GM06990 (cell line): ENCODE data around the gene PLK5.

Source experiments
- DNase-seq: peaks from one replicate; pipeline ENCODE4 v3.0.0-alpha.2; 2011; ENCODE audit not compliant: insufficient read length; ENCODE audit errors: extremely low read depth
- H3K27me3 ChIP-seq: replicated peaks from 2 replicates; pipeline ENCODE4 v1.6.0; 2011; ENCODE audit warnings: low read length; ENCODE audit not compliant: control insufficient read depth, insufficient read depth
- H3K36me3 ChIP-seq: 2 replicates; pipeline ENCODE4 v1.5.1; 2011; ENCODE audit warnings: low read length; ENCODE audit not compliant: control insufficient read depth, insufficient read depth
- H3K4me3 ChIP-seq: replicated peaks from 2 replicates; pipeline ENCODE4 v1.5.1; 2011; ENCODE audit warnings: low read depth, mild to moderate bottlenecking, control low read depth, low read length
- TF ChIP-seq, protein P1 (sequence below): IDR thresholded peaks from 2 replicates; pipeline ENCODE4 v1.5.1; 2011; ENCODE audit warnings: low read length, control low read depth, mild to moderate bottlenecking, inconsistent platforms; ENCODE audit not compliant: insufficient read depth, poor library complexity, severe bottlenecking

PLK5 gene

DNA sequence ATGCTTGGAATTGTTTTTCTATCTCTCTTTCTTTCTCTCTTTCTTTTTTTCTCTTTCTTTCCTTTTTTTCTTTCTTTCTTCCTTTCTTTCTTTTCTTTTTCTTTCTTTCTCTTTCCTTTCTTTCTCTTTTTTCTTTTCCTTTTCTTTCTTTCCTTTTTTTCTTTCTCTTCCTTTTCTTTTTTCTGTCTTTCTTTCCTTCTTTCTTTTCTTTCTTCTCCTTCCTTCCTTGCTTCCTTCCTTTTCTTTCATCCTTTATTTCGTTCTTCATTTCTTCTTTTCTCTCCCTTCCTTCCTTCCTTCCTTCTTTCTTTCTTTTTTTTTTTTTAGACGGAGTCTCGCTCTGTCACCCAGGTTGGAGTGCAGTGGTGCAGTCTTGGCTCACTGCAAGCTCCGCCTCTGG, 46.1 kb downstream of the PLK5 start:
- Histone ChIP-seq H3K4me3 (no peak overlapping the region), H3K27me3 (no peaks in the 10 kb centered on the region; the same call in 1 of the 2 replicates), H3K36me3 (no peaks in the 10 kb centered on the region)
- DNase-seq = no peak
- TF ChIP-seq, protein P1, sequence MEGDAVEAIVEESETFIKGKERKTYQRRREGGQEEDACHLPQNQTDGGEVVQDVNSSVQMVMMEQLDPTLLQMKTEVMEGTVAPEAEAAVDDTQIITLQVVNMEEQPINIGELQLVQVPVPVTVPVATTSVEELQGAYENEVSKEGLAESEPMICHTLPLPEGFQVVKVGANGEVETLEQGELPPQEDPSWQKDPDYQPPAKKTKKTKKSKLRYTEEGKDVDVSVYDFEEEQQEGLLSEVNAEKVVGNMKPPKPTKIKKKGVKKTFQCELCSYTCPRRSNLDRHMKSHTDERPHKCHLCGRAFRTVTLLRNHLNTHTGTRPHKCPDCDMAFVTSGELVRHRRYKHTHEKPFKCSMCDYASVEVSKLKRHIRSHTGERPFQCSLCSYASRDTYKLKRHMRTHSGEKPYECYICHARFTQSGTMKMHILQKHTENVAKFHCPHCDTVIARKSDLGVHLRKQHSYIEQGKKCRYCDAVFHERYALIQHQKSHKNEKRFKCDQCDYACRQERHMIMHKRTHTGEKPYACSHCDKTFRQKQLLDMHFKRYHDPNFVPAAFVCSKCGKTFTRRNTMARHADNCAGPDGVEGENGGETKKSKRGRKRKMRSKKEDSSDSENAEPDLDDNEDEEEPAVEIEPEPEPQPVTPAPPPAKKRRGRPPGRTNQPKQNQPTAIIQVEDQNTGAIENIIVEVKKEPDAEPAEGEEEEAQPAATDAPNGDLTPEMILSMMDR = no peak

DNA sequence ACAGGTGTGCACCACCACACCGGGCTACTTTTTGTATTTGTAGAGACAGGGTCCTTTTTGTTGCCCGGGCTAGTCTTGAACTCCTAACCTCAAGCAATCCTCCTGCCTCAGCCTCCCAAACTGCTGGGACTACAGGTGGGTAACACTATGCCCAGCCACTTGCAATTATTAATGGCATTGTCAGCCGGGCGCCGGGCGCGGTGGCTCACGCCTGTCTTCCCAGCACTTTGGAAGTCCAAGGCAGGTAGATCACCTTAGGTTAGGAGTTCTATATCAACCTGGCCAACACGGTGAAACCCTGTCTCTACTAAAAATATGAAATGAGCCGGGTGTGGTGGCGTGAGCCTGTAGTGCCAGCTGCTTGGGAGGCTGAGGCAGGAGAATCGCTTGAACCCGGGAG, 47.0 kb downstream of the PLK5 start:
- Histone ChIP-seq H3K36me3 (no peaks in the 10 kb centered on the region), H3K4me3 (no peak overlapping the region), H3K27me3 (no peaks in the 10 kb centered on the region; the same call in 1 of the 2 replicates)
- TF ChIP-seq, protein P1 = no peak
- no peak for DNase-seq

DNA sequence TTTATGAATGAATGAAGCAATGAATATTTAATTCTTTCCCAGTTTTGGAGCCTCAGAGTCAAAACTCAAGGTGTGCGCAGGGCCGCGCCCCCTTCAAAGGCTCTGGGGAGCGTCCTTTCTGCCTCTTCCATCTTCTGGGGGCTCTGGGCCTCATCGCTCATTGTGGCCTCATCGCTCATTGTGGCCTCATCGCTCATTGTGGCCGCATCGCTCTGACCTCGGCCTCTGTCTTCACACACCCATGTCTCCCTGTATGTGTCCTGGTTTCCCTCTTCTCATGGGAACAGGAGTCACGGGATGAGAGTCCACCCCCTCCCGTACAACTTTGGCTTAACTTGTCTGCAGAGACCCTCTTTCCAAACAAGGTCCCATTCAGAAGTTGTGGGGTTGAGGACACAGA, 47.5 kb downstream of the PLK5 start:
- Histone ChIP-seq H3K27me3 (no peaks in the 10 kb centered on the region; the same call in 1 of the 2 replicates), H3K4me3 (no peak overlapping the region), H3K36me3 (no peaks in the 10 kb centered on the region; the same call in 1 of the 2 replicates)
- DNase-seq = no peak
- TF ChIP-seq, protein P1 = no peak

DNA sequence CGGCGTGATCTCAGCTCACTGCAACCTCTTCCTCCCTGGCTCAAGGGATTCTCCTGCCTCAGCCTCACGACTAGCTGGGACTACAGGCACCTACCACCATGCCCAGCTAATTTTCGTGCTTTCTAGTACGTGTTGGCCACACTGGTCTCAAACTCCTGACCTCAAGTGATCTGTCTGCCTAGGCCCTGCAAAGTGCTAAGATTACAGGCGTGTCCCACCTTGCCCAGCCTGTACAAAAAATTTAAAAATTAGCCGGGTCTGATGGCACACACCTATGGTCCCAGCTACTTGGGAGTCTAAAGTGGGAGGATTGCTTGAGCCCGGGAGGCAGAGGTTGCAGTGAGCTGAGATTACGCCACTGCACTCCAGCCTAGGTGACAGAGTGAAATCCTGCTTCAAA, 48.9 kb downstream of the PLK5 start:
- no peak for DNase-seq

DNA sequence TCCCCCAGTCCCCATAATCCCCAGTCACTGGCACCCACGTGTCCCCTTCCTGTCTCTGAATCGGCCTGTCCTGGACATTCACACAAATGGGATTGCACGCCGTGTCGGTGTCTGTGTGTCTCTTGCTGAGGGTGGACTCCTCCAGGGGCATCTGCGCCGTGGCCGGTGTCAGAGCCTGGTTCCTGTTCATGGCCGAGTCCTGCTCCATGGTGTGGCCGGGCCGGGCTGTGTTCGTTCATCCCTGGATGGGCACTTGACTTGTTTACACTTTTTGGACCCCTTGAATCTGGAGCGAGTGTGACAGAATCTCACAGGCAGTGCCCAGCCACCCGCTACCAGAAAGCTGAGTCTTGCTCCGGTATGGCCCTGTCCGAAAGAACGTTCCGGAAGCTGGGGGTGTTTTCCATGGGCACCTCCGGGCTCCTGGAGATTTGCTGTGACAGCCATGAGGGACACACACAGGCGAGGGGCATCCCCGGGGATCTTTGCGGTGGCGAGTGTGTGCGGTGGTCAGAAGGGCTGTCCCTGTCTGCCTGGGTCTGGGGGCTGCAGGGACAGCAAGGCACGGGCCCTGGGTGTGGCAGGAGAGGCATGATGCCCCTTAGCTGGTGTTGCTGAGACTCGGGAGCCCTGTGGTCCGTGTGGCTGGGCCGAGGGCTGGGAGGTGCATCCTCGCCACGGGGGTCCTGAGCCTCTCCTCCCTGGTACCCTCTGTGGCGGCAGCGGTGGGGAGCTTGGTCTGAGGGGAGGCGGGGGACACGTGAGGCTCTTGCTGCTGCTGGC, 50.7 kb downstream of the PLK5 start:
- Histone ChIP-seq H3K4me3 (no peak overlapping the region), H3K27me3 (no peaks in the 10 kb centered on the region; the same call in 1 of the 2 replicates), H3K36me3 (peaks cover 8% of the 10 kb centered on the region)
- TF ChIP-seq, protein P1 = no peak
- no peak for DNase-seq

More for the DNA sequence above, 48.9 kb downstream of the PLK5 start:
- TF ChIP-seq, protein P1 = no peak
- Histone ChIP-seq H3K4me3 (no peak overlapping the region), H3K36me3 (peaks cover 5% of the 10 kb centered on the region), H3K27me3 (no peaks in the 10 kb centered on the region; the same call in 1 of the 2 replicates)
